ENCODE data around the gene COL7A1.

The COL7A1 gene

DNA sequence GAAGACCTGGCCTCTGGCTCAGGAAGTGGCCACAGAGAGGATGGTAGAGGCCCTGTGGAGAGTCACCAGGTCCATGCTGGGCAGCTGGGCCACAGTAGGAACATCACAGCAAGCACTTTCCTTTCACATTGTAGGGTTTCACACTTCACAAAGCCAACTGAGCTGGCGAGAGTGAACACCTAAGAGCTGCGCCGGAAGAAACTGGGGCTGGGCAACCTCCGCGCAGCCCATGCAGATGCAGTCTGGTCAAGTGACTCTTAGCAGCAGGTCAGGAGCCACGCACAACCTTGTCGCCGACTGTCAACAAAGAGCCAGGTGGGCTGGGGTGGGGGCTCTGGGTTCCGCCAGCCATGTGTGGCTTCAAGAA lies 75.9 kb downstream of the COL7A1 start:
- Histone ChIP-seq H3K4me1 (ENCODE audit: control insufficient read depth, insufficient read depth, low read length, unreplicated experiment) (no peaks in the 10 kb centered on the region), H3K27me3 (ENCODE audit: insufficient read depth, low read length) (no peaks in the 10 kb centered on the region), H3K79me2 (ENCODE audit: control insufficient read depth, insufficient read depth, low read length, unreplicated experiment) (no peaks in the 10 kb centered on the region), H3K27ac (ENCODE audit: low read depth, low read length) (no peak overlapping the region), H3K4me3 (ENCODE audit: low read depth, low read length) (no peak overlapping the region), H3K36me3 (ENCODE audit: insufficient read depth, low read length) (peaks cover 6% of the 10 kb centered on the region; the same call in 1 of the 2 replicates), H2AFZ (ENCODE audit: low read length, unreplicated experiment) (no peak overlapping the region)

DNA sequence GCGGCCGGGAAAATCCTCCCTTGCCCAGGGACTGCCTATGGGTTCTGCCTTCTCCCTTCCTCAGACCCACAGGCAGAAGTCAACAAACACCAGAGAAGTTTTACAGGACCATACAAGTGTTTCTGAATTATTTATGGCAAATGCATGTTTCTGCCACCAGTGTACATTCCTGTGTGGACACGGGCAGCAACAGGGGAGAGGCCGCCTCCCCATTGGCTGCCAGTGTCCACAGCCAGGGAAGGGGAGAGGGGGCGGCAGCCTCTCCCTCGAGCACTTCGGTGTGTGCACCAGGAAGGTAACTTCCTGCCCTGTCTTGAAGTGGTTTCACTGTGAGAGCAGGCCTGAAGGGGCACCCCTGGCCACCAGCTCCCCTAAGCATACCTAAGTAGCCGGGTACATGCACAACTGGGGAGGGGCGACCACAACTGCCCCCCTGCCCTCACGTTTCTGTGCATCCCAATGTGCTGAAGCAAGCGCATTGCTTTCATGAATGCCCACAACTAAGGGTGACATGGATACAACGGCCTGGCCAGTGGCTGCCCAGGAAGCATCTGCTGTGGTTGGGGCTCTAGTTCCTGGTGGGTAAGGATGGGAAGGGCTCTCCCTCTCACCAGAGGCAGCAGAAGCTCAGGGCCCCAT lies 76.4 kb downstream of the COL7A1 start:
- peaks cover 6% of the 10 kb centered on the region; the same call in 1 of the 2 replicates for H3K36me3 ChIP-seq (ENCODE audit: insufficient read depth, low read length)
- no peaks in the 10 kb centered on the region for H3K4me1 ChIP-seq (ENCODE audit: control insufficient read depth, insufficient read depth, low read length, unreplicated experiment)
- no peak overlapping the region for H2AFZ ChIP-seq (ENCODE audit: low read length, unreplicated experiment)
- H3K27me3 ChIP-seq (ENCODE audit: insufficient read depth, low read length) = no peaks in the 10 kb centered on the region
- no peaks in the 10 kb centered on the region for H3K79me2 ChIP-seq (ENCODE audit: control insufficient read depth, insufficient read depth, low read length, unreplicated experiment)
- H3K4me3 ChIP-seq (ENCODE audit: low read depth, low read length) = no peak overlapping the region
- H3K27ac ChIP-seq (ENCODE audit: low read depth, low read length) = no peak overlapping the region

- Histone ChIP-seq H3K79me2 (ENCODE audit: control insufficient read depth, insufficient read depth, low read length, unreplicated experiment) (no peaks in the 10 kb centered on the region), H3K27ac (ENCODE audit: low read depth, low read length) (no peak overlapping the region), H3K27me3 (ENCODE audit: insufficient read depth, low read length) (no peaks in the 10 kb centered on the region), H3K36me3 (ENCODE audit: insufficient read depth, low read length) (no peaks in the 10 kb centered on the region), H3K4me3 (ENCODE audit: low read depth, low read length) (no peak overlapping the region), H2AFZ (ENCODE audit: low read length, unreplicated experiment) (no peak overlapping the region), H3K4me1 (ENCODE audit: control insufficient read depth, insufficient read depth, low read length, unreplicated experiment) (no peaks in the 10 kb centered on the region)
Measured at GRCh38 chr3:48518069-48518468, 77.1 kb downstream of the COL7A1 start.

GRCh38 chr3:48516571-48516970 lies 78.6 kb downstream of the COL7A1 start:
- H2AFZ ChIP-seq (ENCODE audit: low read length, unreplicated experiment) = no peak overlapping the region
- no peaks in the 10 kb centered on the region for H3K27me3 ChIP-seq (ENCODE audit: insufficient read depth, low read length)
- H3K4me1 ChIP-seq (ENCODE audit: control insufficient read depth, insufficient read depth, low read length, unreplicated experiment) = no peaks in the 10 kb centered on the region
- no peaks in the 10 kb centered on the region for H3K36me3 ChIP-seq (ENCODE audit: insufficient read depth, low read length)
- H3K4me3 ChIP-seq (ENCODE audit: low read depth, low read length) = no peak overlapping the region
- no peaks in the 10 kb centered on the region for H3K79me2 ChIP-seq (ENCODE audit: control insufficient read depth, insufficient read depth, low read length, unreplicated experiment)
- no peak overlapping the region for H3K27ac ChIP-seq (ENCODE audit: low read depth, low read length)

GRCh38 chr3:48514431-48515227 lies 80.5 kb downstream of the COL7A1 start:
- no peak overlapping the region for H2AFZ ChIP-seq (ENCODE audit: low read length, unreplicated experiment)
- no peak overlapping the region for H3K4me3 ChIP-seq (ENCODE audit: low read depth, low read length)
- no peaks in the 10 kb centered on the region for H3K36me3 ChIP-seq (ENCODE audit: insufficient read depth, low read length)
- no peaks in the 10 kb centered on the region for H3K79me2 ChIP-seq (ENCODE audit: control insufficient read depth, insufficient read depth, low read length, unreplicated experiment)
- no peaks in the 10 kb centered on the region for H3K4me1 ChIP-seq (ENCODE audit: control insufficient read depth, insufficient read depth, low read length, unreplicated experiment)
- H3K27me3 ChIP-seq (ENCODE audit: insufficient read depth, low read length) = no peaks in the 10 kb centered on the region
- H3K27ac ChIP-seq (ENCODE audit: low read depth, low read length) = no peak overlapping the region
